HG03159 (cell line): ENCODE results near the gene SERTAD4.
"Not testable (repeated sequence)": the region's sequence is repeated elsewhere in the genome, so short reads cannot be mapped to it uniquely, and the experiment has no call there.

ENCODE experiments used
- ATAC-seq: cut with Tn5 transposase; IDR thresholded peaks from one replicate; pipeline ENCODE4 v1.9.1; 2021; ENCODE audit warnings: mild to moderate bottlenecking, moderate library complexity; ENCODE audit not compliant: unreplicated experiment

The SERTAD4 gene

GRCh38 chr1:210257698-210258529, 25.3 kb downstream of the SERTAD4 start:
- no peak for ATAC-seq

DNA sequence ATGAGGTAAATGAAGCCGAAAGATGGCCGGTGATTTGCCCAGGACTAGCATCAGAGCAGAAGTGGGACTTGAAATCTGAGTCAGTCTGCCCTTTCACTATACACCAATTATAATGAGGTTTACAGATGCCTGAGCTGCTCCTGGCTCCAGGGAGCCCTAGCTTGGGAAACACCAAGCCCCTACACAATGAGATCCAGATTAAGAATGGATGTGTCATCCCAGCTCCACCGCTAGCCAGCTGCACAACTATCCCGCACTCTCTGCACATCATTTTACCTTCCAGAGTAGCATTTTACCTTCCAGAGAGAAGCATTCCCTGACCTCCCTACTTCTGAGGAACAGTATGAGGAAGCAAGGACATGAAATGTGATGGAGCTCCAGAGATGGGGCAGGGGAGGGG, 27.0 kb downstream of the SERTAD4 start:
- no peak for ATAC-seq

DNA sequence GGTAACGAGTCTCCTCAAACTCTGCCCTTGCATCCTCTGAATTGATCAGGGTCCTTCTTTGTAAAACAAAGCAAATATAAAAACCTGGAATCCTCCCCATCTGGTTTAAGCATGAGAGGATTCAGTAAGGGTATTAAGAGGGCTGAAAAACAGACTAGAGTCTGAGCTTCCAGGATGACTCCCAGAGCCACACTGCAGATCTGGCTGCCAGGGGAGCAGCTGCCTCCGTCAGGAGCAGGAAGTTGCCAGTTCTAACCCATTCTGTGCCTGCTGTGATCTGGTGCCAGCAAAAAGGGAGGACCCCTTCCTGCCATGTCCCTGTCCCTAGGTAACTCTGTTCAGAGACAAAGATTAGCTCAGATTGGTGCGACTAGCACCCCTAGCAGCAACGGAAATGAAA, 27.5 kb downstream of the SERTAD4 start:
- ATAC-seq: no peak

DNA sequence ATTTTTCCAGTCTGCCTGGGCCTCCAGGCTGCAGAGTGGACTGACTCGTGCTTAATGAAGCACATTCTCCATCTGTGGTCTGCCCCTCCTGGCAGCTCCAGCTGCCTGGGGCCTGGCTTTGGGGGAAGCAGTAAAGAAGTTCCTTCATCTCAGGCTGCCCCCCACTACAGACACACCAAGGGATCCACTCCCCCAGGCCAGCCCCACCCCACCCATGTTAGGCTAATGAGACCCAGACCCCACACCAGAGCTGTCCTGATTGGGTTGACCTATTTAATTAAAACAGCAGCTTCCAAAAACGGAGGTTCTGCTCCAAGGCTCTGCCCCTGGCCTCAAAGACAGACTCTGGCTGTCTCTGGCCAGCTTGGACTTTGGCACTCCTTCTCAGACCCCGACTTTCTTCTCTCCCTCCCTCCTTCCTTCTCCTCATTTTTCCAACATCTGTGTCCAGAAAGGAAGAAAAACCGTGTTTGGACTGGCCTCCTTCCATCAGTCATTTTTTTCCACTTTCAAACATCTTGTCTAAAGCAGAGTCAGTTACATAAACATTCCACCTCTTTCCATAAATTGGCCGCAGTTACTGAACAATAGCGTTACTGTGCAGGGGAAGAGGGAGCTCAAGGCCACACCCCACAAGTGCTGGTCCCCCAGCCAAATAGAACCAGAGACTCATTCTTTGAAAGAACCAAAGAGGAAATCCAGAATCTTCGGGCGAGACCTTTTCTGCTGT, 29.7 kb downstream of the SERTAD4 start:
- no peak for ATAC-seq

GRCh38 chr1:210262897-210263272, 30.3 kb downstream of the SERTAD4 start:
- no peak for ATAC-seq

- ATAC-seq: no peak
Measured at GRCh38 chr1:210263963-210264362, 31.4 kb downstream of the SERTAD4 start.

- no peak for ATAC-seq
Measured at GRCh38 chr1:210264496-210265380, 32.1 kb downstream of the SERTAD4 start.

GRCh38 chr1:210265392-210265955, 32.9 kb downstream of the SERTAD4 start:
- not testable (repeated sequence) for ATAC-seq

DNA sequence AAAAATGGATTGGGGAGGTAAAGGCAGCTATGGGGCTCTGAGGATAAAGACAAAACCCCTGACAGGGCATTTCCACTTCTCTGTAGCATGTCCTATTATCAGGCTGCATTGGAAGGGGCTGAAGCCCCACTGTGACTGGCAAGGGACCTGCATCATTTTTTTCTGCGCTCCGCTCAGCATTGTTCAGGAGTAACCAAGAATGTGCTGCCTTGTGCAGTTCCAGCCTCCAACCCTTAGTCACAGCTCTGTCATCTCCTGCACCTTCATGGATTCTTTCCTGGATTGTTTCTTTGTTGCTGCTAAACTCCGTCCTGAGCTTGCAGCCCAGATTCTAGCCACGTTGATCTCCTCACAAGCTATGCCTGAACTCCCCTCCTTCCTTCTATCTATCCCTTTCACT, 37.4 kb downstream of the SERTAD4 start:
- ATAC-seq: no peak

GRCh38 chr1:210272666-210273065, 40.1 kb downstream of the SERTAD4 start:
- no peak for ATAC-seq

DNA sequence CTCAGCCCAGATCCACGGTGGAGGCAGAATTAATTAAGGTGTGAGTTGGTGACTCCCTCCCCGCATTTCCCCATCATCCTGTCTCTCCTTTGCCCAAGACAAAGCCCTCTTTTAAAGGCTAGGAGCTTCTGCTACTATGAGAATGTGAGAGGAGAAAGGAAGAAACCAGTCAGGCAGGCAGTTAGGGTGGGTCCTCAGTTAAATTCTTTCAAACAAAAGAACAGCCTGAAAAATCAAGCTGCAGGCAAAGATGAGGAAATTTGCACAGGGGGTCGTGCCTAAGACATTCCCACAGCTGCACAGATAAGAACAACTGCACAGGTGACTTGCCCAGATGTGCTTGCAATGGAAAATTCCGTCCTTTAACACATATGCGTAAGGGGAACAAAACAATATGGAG, 47.6 kb downstream of the SERTAD4 start:
- ATAC-seq: no peak

DNA sequence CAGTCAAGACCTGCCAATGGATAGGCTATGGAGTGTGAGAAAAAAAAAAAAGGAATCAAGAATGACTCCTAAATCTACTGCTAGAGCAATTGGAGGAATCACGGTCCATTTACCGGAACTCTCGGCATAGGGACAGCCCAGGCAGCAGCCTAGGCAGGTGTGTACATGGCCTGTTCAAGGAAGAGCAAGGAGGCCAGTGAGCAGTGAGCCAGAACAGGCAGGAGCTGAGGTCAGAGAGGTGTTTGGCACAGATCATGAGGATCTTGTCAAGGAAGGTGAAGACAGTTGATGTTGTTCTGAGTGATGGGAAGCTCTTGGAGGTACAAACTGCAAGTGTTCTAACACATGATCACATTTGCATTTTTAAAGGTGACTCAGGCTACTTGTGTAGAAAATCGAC, 55.5 kb downstream of the SERTAD4 start:
- ATAC-seq: no peak

DNA sequence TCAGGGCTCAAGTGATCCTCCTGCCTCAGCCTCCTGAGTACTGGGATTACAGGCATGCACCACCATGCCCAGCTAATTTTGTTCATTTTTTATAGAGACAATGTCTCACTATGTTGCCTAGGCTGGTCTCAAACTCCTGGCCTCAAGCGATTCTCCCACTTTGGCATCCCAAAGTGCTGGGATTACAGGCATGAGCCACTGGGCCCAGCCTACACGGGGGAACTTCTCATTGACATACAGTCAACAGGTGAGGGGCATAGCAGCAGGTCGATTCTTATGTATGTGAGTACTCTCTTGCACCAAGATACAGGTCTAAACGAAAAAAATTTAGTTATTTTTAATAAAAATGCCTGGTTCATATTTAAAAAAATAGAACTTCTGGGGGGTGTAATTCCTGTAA, 56.7 kb downstream of the SERTAD4 start:
- ATAC-seq: no peak

DNA sequence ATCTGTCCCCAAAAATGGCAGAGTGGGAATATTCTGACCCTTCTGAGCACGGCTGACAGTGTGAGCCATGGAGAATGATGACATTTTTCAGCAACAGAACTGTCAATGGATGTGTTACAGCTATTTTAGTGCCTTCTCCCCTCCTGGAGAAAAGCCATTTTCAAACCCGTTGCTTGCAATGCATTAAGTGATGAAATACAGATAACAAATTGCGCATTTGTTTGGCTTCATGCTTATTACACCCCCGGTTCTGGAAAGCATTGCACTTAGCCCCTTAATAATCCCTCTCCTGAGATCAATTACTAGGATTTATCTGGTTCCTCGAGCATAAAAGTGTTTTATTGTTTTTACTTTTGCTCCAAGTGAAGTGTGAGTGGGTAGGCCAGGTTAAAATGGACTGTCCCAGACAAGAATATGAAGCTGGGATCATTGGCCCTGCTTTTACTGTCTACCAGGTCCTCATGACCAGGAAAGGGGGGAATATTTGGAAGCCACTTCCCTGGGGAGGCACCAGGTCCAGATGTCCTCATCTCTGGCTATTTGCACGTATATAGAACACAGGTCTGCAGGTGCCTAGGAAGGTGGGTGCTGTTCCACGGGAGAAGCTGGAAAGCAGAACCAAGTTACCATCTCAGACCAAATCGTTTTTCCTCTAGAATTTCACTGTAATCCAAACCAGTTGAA, 58.6 kb downstream of the SERTAD4 start:
- ATAC-seq: no peak

GRCh38 chr1:210291786-210292230, 59.2 kb downstream of the SERTAD4 start:
- no peak for ATAC-seq

GRCh38 chr1:210292231-210292871, 59.8 kb downstream of the SERTAD4 start:
- peak; percentile 76 for ATAC-seq

DNA sequence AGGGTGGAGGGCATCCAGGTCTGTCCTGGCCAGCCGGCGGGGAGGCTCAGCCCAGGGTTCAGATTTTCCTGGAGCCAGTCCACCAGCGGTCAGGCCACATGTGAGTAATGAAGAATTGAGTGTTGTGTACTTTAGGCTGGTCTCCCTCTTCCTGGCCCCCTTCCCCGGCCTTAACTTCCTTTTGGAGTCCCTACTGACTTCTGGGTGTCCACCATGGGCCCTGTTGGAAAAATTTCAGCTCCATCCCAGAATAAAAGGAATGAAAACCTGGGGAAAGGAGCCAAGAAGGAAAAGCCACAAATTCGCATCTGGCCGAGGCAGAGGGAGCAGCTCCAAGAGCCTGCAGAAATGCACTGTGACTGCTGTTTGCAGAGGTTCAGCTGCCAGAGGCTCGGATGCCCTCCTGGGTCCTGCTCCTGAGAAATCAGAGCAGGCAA, 60.6 kb downstream of the SERTAD4 start:
- no peak for ATAC-seq

DNA sequence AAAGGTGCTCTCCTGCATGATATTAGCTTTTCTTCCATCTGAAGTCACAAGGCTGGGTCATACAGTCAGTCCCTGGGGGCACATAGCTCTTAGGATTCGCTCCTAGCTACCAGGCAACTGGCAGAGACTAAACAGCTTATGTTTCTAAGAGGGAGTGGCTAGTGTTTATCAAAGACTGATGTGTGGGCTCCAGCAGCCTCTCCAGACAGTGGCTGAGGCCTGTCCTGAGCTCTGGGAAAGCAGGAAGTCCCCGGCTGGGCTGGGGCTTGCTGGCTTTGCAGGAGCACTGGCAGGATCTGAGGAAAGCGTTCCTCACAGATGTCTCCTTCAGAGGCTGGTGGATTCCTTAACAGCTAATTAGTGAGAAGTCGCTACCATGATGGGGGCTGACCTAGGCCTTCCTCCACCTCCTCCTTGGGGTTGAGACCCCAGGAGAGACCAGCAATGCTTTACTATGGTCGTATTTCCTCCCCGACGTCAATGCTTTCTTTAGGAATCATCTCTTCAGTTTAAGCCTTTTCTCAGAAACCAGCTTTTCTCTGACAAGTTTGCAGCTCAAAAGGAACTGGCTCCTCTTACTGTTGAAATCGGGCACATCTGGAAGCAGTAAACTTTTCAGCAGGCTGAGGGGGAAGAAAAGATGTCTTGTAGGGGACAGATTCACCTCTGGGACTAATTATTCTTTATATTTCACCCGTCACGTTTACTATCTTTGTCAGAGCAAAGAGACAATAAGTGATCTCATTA, 62.6 kb downstream of the SERTAD4 start:
- ATAC-seq: no peak
